NCI-H2171 treated with DMSO at 0.1 percent for 48 hours (cell line): ENCODE measurements around the gene GNA12.
"Not testable (repeated sequence)": the region's sequence is repeated elsewhere in the genome, so short reads cannot be mapped to it uniquely, and the experiment has no call there.

Experiments
- DNase-seq: peaks from one replicate; lab custom pipeline; 2025; lab: John Stamatoyannopoulos, UW

The GNA12 gene

GRCh38 chr7:2689951-2690705, 154.0 kb downstream of the GNA12 start:
- no peak for DNase-seq

- DNase-seq: no peak
Measured at GRCh38 chr7:2689343-2689847, 154.7 kb downstream of the GNA12 start.

GRCh38 chr7:2688409-2689342, 155.4 kb downstream of the GNA12 start:
- no peak for DNase-seq

- no peak for DNase-seq
Measured at GRCh38 chr7:2687881-2688318, 156.2 kb downstream of the GNA12 start, which contains the start of gene AMZ1. TSS of gene AMZ1 (plus strand) at chr7:2688202. CDS start at chr7:2700452, 12,250 bp downstream.

GRCh38 chr7:2687338-2687869, 156.7 kb downstream of the GNA12 start:
- DNase-seq: no peak

- no peak for DNase-seq
Measured at GRCh38 chr7:2686101-2686500, 158.0 kb downstream of the GNA12 start.

GRCh38 chr7:2684501-2684900, 159.6 kb downstream of the GNA12 start:
- DNase-seq: no peak

GRCh38 chr7:2681929-2682799, 161.9 kb downstream of the GNA12 start:
- DNase-seq: no peak

- no peak for DNase-seq
Measured at GRCh38 chr7:2680792-2681490, 163.2 kb downstream of the GNA12 start.

GRCh38 chr7:2680256-2680655, 163.9 kb downstream of the GNA12 start:
- no peak for DNase-seq

- DNase-seq: not testable (repeated sequence)
Measured at GRCh38 chr7:2679135-2680127, 164.7 kb downstream of the GNA12 start.

- not testable (repeated sequence) for DNase-seq
Measured at GRCh38 chr7:2678454-2678853, 165.7 kb downstream of the GNA12 start.
